ENCODE data around the gene PRKG1. TPM values are rescaled to one million over a fixed set of nuclear protein-coding genes. Genes with fewer than 3 reads are reported as not detected.
A peak's percentile ranks its signal among the peaks of the same experiment; 100 is the strongest.

The PRKG1 gene
- total RNA-seq, 2 donors from 2014 or later = 1.3 to 2.7 TPM

GRCh38 chr10:52066383-52066782 lies 992.1 kb downstream of the PRKG1 start:
- H3K4me1 ChIP-seq (ENCODE audit: control insufficient read depth, insufficient read depth, low read length) = no peaks in the 10 kb centered on the region
- WGBS, 2 experiments (ENCODE audit: insufficient coverage in 1 of 2, insufficient read length in 1 of 2) = 80% methylated on average over 3 to 5 of the region's 6 CpGs
- Mint-ChIP-seq H3K27ac (no peak overlapping the region), H3K9me3 (no peaks in the 10 kb centered on the region), H3K4me3 (no peak overlapping the region), H3K27me3 (ENCODE audit: insufficient read depth) (no peaks in the 10 kb centered on the region), H3K36me3 (ENCODE audit: low read depth) (no peaks in the 10 kb centered on the region), H3K4me1 (no peaks in the 10 kb centered on the region)
- H3K9ac ChIP-seq (ENCODE audit: extremely low read depth, low read length, poor library complexity, severe bottlenecking) = no peak overlapping the region
- H3K9me3 ChIP-seq (ENCODE audit: control insufficient read depth, low read length) = no peaks in the 10 kb centered on the region
- DNase-seq = peak; percentile 66
- no peak overlapping the region for H3K27ac ChIP-seq (ENCODE audit: low read depth, low read length)
- H3K4me3 ChIP-seq (ENCODE audit: low read length) = no peak overlapping the region
- H3K36me3 ChIP-seq (ENCODE audit: control insufficient read depth, insufficient read depth, low read length) = no peaks in the 10 kb centered on the region
- no peaks in the 10 kb centered on the region for H3K27me3 ChIP-seq (ENCODE audit: control insufficient read depth, insufficient read depth, low read length, poor library complexity, severe bottlenecking)
- TF ChIP-seq, protein P1, sequence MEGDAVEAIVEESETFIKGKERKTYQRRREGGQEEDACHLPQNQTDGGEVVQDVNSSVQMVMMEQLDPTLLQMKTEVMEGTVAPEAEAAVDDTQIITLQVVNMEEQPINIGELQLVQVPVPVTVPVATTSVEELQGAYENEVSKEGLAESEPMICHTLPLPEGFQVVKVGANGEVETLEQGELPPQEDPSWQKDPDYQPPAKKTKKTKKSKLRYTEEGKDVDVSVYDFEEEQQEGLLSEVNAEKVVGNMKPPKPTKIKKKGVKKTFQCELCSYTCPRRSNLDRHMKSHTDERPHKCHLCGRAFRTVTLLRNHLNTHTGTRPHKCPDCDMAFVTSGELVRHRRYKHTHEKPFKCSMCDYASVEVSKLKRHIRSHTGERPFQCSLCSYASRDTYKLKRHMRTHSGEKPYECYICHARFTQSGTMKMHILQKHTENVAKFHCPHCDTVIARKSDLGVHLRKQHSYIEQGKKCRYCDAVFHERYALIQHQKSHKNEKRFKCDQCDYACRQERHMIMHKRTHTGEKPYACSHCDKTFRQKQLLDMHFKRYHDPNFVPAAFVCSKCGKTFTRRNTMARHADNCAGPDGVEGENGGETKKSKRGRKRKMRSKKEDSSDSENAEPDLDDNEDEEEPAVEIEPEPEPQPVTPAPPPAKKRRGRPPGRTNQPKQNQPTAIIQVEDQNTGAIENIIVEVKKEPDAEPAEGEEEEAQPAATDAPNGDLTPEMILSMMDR (conservative IDR thresholded peaks at IDR 0.05) = peak; percentile 59

DNA sequence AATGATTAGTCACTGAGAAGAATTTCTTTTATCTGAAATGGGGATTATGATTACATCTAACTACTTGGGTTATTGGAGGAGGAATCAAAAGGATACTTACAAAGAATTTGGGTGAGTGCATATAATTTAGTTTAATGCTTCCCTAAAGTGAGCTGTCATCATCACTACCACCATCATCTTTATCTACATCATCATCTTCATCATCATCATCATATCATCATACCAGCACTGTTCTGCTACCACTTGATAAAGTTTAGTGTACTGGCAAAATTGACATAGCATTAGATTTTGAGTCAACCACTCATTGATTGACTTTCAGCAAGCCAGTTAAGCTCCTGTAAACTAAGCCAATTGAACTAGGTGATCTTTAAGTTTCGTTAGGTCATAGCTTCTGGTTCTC lies 994.2 kb downstream of the PRKG1 start:
- no peaks in the 10 kb centered on the region for H3K4me1 ChIP-seq (ENCODE audit: control insufficient read depth, insufficient read depth, low read length)
- WGBS, 2 experiments (ENCODE audit: insufficient coverage in 1 of 2, insufficient read length in 1 of 2) = 98 to 100% methylated on average over 1 of the region's 1 CpG
- DNase-seq = no peak
- H3K36me3 Mint-ChIP-seq (ENCODE audit: low read depth) = no peaks in the 10 kb centered on the region
- H3K9ac ChIP-seq (ENCODE audit: extremely low read depth, low read length, poor library complexity, severe bottlenecking) = no peak overlapping the region
- H3K27me3 Mint-ChIP-seq (ENCODE audit: insufficient read depth) = no peaks in the 10 kb centered on the region
- H3K4me1 Mint-ChIP-seq = no peaks in the 10 kb centered on the region
- no peak overlapping the region for H3K4me3 Mint-ChIP-seq
- no peaks in the 10 kb centered on the region for H3K9me3 ChIP-seq (ENCODE audit: control insufficient read depth, low read length)
- H3K27ac ChIP-seq (ENCODE audit: low read depth, low read length) = no peak overlapping the region
- no peaks in the 10 kb centered on the region for H3K36me3 ChIP-seq (ENCODE audit: control insufficient read depth, insufficient read depth, low read length)
- no peaks in the 10 kb centered on the region for H3K27me3 ChIP-seq (ENCODE audit: control insufficient read depth, insufficient read depth, low read length, poor library complexity, severe bottlenecking)
- H3K27ac Mint-ChIP-seq = no peak overlapping the region
- TF ChIP-seq, protein P1 (conservative IDR thresholded peaks at IDR 0.05) = no peak
- H3K9me3 Mint-ChIP-seq = no peaks in the 10 kb centered on the region
- no peak overlapping the region for H3K4me3 ChIP-seq (ENCODE audit: low read length)

GRCh38 chr10:52071814-52072213 lies 997.5 kb downstream of the PRKG1 start:
- no peak for DNase-seq
- TF ChIP-seq, protein P1 (conservative IDR thresholded peaks at IDR 0.05) = no peak
- no peaks in the 10 kb centered on the region for H3K4me1 Mint-ChIP-seq
- H3K27me3 ChIP-seq (ENCODE audit: control insufficient read depth, insufficient read depth, low read length, poor library complexity, severe bottlenecking) = no peaks in the 10 kb centered on the region
- no peaks in the 10 kb centered on the region for H3K36me3 Mint-ChIP-seq (ENCODE audit: low read depth)
- WGBS, 2 experiments (ENCODE audit: insufficient coverage in 1 of 2, insufficient read length in 1 of 2) = 92% methylated on average over 2 to 6 of the region's 7 CpGs
- H3K4me1 ChIP-seq (ENCODE audit: control insufficient read depth, insufficient read depth, low read length) = no peaks in the 10 kb centered on the region
- H3K9me3 ChIP-seq (ENCODE audit: control insufficient read depth, low read length) = no peaks in the 10 kb centered on the region
- H3K4me3 ChIP-seq (ENCODE audit: low read length) = no peak overlapping the region
- no peak overlapping the region for H3K9ac ChIP-seq (ENCODE audit: extremely low read depth, low read length, poor library complexity, severe bottlenecking)
- H3K27ac ChIP-seq (ENCODE audit: low read depth, low read length) = no peak overlapping the region
- no peak overlapping the region for H3K4me3 Mint-ChIP-seq
- H3K27me3 Mint-ChIP-seq (ENCODE audit: insufficient read depth) = no peaks in the 10 kb centered on the region
- no peaks in the 10 kb centered on the region for H3K9me3 Mint-ChIP-seq
- no peak overlapping the region for H3K27ac Mint-ChIP-seq
- H3K36me3 ChIP-seq (ENCODE audit: control insufficient read depth, insufficient read depth, low read length) = no peaks in the 10 kb centered on the region
